ENCODE data around the gene ROR1. TPM values are rescaled to one million over a fixed set of nuclear protein-coding genes. Genes with fewer than 3 reads are reported as not detected.

The ROR1 gene
- total and polyA plus RNA-seq, 2 donors (not counting 1 experiment from before 2014, with no cell fraction given): 0.46 to 16.0 TPM

DNA sequence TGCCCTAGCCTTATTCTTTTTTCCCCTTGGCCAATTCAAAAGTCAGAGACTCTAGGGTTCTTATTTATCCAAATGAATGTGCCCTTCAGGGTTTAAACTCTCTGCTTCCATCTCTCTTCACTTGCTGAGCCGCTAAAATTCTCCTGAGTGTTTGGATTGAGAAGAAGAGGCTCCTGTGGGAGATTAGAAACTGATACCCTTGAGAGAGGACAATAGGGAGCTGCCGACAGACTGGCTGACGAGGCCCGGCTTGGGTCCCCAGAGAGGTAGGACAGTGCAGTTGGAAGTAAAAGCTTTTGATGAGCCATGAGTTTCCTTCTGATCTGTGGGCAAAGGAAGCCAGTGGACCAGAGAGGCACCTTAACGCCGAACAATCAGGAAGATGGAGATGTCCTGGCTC lies 388.3 kb downstream of the ROR1 start:
- no peak for DNase-seq
- Mint-ChIP-seq H3K27ac (no peak overlapping the region), H3K4me3 (no peak overlapping the region), H3K27me3 (peaks cover 3% of the 10 kb centered on the region), H3K9me3 (ENCODE audit: insufficient read depth) (no peaks in the 10 kb centered on the region), H3K4me1 (no peaks in the 10 kb centered on the region)
- H4K20me1 ChIP-seq (ENCODE audit: control insufficient read depth, insufficient read depth, low read length, poor library complexity, severe bottlenecking): no peaks in the 10 kb centered on the region
- 93% methylated on average over 6 of the region's 6 CpGs for WGBS (ENCODE audit: insufficient coverage)
- CTCF ChIA-PET: no interaction called here
- H2AFZ ChIP-seq (ENCODE audit: insufficient read depth, low read depth, low read length, poor library complexity, severe bottlenecking): no peak overlapping the region
- H3K79me2 ChIP-seq (ENCODE audit: control insufficient read depth, insufficient read depth, low read length): no peaks in the 10 kb centered on the region
- H3K4me3 ChIP-seq (ENCODE audit: control extremely low read depth in 1 of 5, extremely low read depth in 1 of 5, insufficient read depth in 1 of 5, low read depth in 2 of 5, low read length in 4 of 5): no peak overlapping the region
- no peaks in the 10 kb centered on the region for H3K4me1 ChIP-seq (ENCODE audit: control insufficient read depth in 2 of 2, insufficient read depth in 2 of 2, low read length in 2 of 2)
- H3K27me3 ChIP-seq (replicated peaks in 1 of 4; ENCODE audit: control extremely low read depth in 1 of 4, control insufficient read depth in 3 of 4, insufficient read depth in 4 of 4, low read length in 3 of 4): no peaks in the 10 kb centered on the region
- H3K36me3 ChIP-seq (replicated peaks in 1 of 2; ENCODE audit: control extremely low read depth in 1 of 2, control insufficient read depth in 1 of 2, extremely low read depth in 1 of 2, insufficient read depth in 2 of 2, low read length in 1 of 2): no peaks in the 10 kb centered on the region
- ATAC-seq (ENCODE audit: low read depth): no peak
- no peak overlapping the region for H3K9ac ChIP-seq (ENCODE audit: low read length)
- H3K27ac ChIP-seq (ENCODE audit: low read length in 2 of 2): no peak overlapping the region
- POLR2A ChIA-PET: no interaction called here
- no peak overlapping the region for H3K4me2 ChIP-seq (replicated peaks; ENCODE audit: low read depth, low read length, poor library complexity, severe bottlenecking)
- TF ChIP-seq, protein P1, sequence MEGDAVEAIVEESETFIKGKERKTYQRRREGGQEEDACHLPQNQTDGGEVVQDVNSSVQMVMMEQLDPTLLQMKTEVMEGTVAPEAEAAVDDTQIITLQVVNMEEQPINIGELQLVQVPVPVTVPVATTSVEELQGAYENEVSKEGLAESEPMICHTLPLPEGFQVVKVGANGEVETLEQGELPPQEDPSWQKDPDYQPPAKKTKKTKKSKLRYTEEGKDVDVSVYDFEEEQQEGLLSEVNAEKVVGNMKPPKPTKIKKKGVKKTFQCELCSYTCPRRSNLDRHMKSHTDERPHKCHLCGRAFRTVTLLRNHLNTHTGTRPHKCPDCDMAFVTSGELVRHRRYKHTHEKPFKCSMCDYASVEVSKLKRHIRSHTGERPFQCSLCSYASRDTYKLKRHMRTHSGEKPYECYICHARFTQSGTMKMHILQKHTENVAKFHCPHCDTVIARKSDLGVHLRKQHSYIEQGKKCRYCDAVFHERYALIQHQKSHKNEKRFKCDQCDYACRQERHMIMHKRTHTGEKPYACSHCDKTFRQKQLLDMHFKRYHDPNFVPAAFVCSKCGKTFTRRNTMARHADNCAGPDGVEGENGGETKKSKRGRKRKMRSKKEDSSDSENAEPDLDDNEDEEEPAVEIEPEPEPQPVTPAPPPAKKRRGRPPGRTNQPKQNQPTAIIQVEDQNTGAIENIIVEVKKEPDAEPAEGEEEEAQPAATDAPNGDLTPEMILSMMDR (IDR thresholded peaks at IDR 0.05): no peak
- no peak for TF ChIP-seq EZH2 (IDR thresholded peaks at IDR 0.05; ENCODE audit: borderline replicate concordance, insufficient read depth, low read depth, low read length, poor library complexity, severe bottlenecking)
- H3K9me3 ChIP-seq (ENCODE audit: control extremely low read depth in 1 of 3, control insufficient read depth in 2 of 3, insufficient read depth in 1 of 3, low read length in 2 of 3): no peaks in the 10 kb centered on the region
- intact Hi-C loops (cut with micrococcal nuclease): no loop called here

DNA sequence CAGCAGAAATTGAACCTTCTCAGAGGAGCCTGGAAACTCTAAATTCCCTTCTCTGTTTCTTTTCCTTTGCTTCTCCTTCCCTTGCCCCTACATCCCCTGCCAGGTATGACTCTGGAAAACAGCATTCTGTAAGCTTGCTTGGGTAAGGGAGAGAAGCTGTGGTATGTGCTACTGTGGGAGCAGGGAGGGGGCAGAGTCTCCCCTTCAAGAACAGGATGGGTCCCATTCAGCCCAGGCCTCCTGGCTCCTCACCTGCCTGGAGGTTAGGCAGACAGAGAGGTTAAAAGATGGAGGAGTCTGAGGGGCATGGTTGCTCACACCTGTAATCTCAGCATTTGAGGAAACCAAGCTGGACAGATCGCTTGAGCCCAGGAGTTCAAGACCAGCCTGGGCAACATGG lies 389.0 kb downstream of the ROR1 start:
- no peak for ATAC-seq (ENCODE audit: low read depth)

More for the DNA sequence above, 389.0 kb downstream of the ROR1 start:
- Mint-ChIP-seq H3K27ac (no peak overlapping the region), H3K27me3 (peaks cover 3% of the 10 kb centered on the region), H3K9me3 (ENCODE audit: insufficient read depth) (no peaks in the 10 kb centered on the region), H3K4me1 (no peaks in the 10 kb centered on the region), H3K4me3 (no peak overlapping the region)
- DNase-seq: no peak
- Histone ChIP-seq H3K27me3 (replicated peaks in 1 of 4; ENCODE audit: control extremely low read depth in 1 of 4, control insufficient read depth in 3 of 4, insufficient read depth in 4 of 4, low read length in 3 of 4) (no peaks in the 10 kb centered on the region), H4K20me1 (ENCODE audit: control insufficient read depth, insufficient read depth, low read length, poor library complexity, severe bottlenecking) (no peaks in the 10 kb centered on the region), H3K9ac (ENCODE audit: low read length) (no peak overlapping the region), H3K4me2 (replicated peaks; ENCODE audit: low read depth, low read length, poor library complexity, severe bottlenecking) (no peak overlapping the region), H3K27ac (ENCODE audit: low read length in 2 of 2) (no peak overlapping the region), H2AFZ (ENCODE audit: insufficient read depth, low read depth, low read length, poor library complexity, severe bottlenecking) (no peak overlapping the region), H3K36me3 (replicated peaks in 1 of 2; ENCODE audit: control extremely low read depth in 1 of 2, control insufficient read depth in 1 of 2, extremely low read depth in 1 of 2, insufficient read depth in 2 of 2, low read length in 1 of 2) (no peaks in the 10 kb centered on the region), H3K4me1 (ENCODE audit: control insufficient read depth in 2 of 2, insufficient read depth in 2 of 2, low read length in 2 of 2) (no peaks in the 10 kb centered on the region), H3K9me3 (ENCODE audit: control extremely low read depth in 1 of 3, control insufficient read depth in 2 of 3, insufficient read depth in 1 of 3, low read length in 2 of 3) (no peaks in the 10 kb centered on the region), H3K79me2 (ENCODE audit: control insufficient read depth, insufficient read depth, low read length) (no peaks in the 10 kb centered on the region), H3K4me3 (ENCODE audit: control extremely low read depth in 1 of 5, extremely low read depth in 1 of 5, insufficient read depth in 1 of 5, low read depth in 2 of 5, low read length in 4 of 5) (no peak overlapping the region)
- intact Hi-C loops (cut with micrococcal nuclease): no loop called here
- TF ChIP-seq, protein P1 (IDR thresholded peaks at IDR 0.05): no peak
- TF ChIP-seq EZH2 (IDR thresholded peaks at IDR 0.05; ENCODE audit: borderline replicate concordance, insufficient read depth, low read depth, low read length, poor library complexity, severe bottlenecking): no peak
- WGBS (ENCODE audit: insufficient coverage): no CpG with 5 or more reads among the region's 1 CpG
- ChIA-PET CTCF (no interaction called here), POLR2A (no interaction called here)
